Renal cortical epithelial cell (primary cell): ENCODE measurements around the gene PRKCG. TPM values are rescaled to one million over a fixed set of nuclear protein-coding genes. Genes with fewer than 3 reads are reported as not detected.

ENCODE experiments used
- DNase-seq: peaks from one replicate; pipeline ENCODE4 v3.0.0-alpha.2; 2011; ENCODE audit warnings: low read depth
- total RNA-seq: library from RNA; depleted of rRNA; stranded (reverse); fragments of >200 nt; gene quantifications from 2 replicates; pipeline ENCODE4 v1.2.3, GENCODE V29; 2014

PRKCG gene
- total RNA-seq, 1 donor from 2014 or later, result 0.15 TPM

DNA sequence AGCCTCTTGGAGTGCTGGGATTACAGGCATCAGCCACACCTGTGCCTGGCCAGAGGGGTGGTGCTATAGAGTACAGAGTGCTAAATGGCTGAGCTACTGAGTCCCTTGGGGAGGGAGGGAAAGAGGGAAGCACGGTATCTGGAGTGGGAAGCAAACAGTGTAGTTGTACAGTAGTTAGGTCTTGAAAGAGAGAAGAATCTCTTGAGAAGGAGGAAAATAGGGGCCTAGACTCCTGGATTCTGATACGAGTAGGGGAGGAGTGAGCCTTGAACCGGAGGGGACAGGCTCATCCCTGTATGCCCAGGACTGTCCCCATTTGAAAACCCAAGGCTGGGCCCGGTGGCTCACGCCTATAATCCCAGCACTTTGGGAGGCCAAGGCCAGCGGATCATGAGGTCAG, 9.2 kb upstream of the PRKCG start:
- no peak for DNase-seq

DNA sequence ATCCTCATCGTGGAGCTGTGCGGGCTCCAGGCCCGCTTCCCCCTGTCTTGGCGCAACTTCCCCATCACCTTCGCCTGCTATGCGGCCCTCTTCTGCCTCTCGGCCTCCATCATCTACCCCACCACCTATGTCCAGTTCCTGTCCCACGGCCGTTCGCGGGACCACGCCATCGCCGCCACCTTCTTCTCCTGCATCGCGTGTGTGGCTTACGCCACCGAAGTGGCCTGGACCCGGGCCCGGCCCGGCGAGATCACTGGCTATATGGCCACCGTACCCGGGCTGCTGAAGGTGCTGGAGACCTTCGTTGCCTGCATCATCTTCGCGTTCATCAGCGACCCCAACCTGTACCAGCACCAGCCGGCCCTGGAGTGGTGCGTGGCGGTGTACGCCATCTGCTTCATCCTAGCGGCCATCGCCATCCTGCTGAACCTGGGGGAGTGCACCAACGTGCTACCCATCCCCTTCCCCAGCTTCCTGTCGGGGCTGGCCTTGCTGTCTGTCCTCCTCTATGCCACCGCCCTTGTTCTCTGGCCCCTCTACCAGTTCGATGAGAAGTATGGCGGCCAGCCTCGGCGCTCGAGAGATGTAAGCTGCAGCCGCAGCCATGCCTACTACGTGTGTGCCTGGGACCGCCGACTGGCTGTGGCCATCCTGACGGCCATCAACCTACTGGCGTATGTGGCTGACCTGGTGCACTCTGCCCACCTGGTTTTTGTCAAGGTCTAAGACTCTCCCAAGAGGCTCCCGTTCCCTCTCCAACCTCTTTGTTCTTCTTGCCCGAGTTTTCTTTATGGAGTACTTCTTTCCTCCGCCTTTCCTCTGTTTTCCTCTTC, 8.0 kb upstream of the PRKCG start:
- no peak for DNase-seq

DNA sequence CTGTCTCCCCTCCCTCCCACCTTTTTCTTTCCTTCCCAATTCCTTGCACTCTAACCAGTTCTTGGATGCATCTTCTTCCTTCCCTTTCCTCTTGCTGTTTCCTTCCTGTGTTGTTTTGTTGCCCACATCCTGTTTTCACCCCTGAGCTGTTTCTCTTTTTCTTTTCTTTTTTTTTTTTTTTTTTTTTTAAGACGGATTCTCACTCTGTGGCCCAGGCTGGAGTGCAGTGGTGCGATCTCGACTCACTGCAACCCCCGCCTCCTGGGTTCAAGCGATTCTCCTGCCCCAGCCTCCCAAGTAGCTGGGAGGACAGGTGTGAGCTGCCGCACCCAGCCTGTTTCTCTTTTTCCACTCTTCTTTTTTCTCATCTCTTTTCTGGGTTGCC, 7.4 kb upstream of the PRKCG start:
- DNase-seq, result no peak

DNA sequence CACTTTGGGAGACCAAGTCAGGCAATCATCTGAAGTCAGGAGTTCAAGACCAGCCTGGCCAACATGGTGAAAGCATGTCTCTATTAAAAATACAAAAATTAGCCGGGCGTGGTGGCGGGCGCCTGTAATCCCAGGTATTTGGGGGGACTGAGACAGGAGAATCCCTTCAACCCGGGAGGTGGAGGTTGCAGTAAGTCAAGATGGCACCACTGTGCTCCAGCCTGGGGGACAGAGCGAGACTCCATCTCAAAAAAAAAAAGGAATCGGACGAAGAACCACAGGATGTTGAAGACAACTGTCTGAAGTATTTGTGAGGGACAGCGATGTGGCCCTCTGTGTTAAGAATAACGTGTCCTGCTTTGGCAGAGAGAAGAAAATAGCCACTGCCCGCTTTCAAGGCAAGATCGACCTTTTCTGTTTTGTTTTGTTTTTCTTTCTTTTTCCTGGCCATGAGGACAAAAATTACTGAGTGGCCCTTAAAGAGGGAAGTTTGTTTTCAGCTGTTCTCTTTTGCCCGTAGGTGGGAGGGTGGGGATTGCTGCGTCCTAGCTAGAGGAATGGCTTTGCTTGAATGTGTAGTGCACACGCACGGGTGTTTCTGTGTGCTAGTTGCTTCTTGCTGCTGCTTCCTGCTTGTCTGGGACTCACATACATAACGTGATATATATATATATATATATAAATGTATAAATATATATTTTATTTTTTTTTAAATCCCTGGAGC, 6.2 kb upstream of the PRKCG start:
- DNase-seq, result no peak

DNA sequence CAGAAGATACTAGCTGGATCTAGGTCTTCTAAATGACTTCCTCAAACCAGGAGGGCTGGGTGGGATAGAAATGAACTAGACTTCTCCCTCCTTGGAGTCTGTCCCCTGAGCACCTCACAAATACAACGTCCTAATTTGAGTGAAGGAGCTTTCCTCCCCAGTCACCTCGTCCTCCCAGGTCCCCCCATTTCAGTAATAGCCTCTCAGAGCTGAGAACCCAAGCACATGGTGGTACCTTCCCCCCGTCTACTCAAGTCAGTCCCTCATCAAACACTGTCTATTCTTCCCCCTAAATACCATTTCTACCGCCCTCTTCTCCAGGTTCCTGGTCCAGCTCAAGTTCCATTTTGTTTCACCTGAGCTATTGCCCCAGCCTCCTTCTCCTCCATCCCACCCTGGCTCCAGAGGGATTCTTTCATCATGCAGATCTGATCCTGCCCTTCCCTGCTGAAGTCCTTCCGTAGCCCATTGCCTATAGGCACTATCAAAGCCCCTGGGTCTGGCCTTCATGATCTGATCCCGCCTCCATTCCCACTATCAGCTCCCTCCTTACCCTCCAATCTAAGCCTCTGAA, 5.3 kb upstream of the PRKCG start:
- no peak for DNase-seq

DNA sequence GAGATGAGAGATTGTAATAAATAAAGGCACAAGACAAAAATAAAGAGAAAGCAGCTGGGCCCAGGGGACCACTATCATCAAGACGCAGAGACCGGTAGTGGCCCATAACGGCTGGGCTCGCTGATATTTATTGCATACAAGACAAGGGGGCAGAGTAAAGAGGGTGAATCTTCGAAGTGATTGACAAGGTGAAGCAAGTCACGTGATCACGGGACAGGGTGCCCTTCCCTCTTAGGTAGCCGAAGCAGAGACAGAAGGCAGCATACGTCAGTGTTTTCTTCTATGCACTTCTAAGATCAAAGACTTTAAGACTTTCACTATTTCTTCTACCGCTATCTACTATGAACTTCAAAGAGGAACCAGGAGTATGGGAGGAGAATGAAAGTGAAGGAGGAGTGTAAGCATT, 4.6 kb upstream of the PRKCG start:
- no peak for DNase-seq

DNA sequence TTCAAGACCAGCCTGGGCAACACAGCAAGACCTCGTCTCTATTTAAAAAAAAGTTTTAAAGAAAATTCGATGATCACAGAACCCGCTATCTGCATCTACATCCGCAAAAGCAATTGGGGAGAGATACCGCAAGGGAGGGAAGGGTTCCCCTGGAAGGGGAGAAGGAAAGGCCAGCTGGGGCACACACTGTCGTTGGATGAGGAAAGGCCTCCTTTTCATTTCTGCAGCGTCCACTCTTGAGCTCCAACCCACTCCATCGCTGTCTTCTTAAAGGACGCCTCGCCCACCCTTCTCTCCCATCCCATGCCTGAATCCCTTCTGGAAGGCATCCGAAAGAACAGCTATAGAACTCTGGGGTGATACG, 3.2 kb upstream of the PRKCG start:
- no peak for DNase-seq

DNA sequence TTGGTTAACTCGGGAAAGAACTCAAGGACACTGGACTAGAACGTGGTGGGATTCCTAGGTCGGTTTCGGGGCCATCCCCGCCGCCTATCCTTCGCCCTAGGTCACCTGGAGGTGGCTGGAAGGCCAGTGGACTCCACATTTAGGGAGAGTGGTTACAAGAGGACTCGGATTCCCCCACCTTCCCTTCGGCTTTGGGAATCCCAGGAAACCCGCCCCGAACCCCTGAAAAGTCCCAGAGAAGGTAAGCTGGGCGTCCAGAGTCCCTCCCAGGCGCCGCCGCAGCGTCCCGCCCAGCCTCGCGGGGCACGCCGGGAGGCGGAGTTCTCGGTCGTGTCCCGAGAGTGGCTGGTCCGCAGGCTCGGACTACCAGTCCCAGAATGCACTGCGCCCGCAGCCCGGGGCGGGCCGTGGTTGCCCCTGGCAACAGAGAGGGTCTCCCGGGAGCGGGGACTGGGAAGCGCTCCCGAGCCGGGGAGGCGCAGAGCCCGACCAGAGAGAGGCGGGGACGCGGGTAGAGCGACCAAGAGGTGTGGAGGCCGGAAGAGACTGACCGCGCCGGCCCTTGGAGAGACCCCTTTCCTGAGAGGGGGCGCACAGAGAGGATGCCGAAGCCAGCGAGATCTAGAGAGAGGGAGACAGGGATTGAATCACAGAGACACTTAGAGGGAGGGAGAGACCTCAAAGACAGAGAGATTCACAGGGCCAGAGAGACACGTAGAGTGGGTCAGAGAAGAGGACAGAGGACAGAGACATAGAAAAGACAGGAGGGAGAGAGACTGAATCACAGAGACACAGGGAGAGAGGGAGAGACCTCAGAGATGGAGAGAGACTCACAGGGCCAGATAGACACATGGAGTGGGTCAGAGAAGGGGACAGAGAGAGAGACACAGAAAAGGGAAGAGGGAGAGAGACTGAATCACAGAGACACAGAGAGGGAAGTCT, 2.6 kb upstream of the PRKCG start:
- peak; percentile 56 for DNase-seq

DNA sequence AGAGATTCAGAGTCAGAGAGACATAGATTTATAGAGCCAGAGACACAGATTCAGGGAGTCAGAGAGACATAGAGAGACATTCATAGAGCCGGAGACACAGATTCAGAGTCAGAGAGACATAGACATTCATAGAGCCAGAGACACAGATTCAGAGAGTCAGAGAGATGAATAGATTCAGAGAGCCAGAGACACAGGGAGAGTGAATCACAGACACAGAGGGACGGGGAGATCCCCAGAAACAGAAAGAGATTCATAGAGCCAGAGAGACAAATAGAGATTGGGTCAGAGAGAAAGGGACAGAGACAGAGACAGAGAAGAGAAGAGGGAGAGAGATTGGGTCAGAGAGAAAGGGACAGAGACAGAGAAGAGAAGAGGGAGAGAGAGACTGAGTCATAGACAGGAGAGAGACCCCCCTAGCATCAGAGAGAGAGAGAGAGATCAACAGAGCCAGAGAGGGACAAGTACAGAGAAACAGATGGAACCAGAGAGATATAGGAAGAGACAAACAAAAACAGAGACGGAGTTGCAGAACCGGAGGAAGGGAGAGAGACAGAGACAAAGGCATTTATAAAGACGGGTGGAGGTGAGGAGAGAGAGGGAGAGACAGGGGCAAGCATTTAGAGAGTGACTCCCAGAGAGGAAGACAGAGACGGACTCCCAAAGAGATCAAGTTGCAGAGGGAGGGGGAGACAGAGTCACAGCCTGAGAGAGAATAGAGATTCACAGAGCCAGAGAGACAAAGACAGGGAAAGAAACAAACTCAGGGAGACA, 1.1 kb upstream of the PRKCG start:
- DNase-seq, result no peak

DNA sequence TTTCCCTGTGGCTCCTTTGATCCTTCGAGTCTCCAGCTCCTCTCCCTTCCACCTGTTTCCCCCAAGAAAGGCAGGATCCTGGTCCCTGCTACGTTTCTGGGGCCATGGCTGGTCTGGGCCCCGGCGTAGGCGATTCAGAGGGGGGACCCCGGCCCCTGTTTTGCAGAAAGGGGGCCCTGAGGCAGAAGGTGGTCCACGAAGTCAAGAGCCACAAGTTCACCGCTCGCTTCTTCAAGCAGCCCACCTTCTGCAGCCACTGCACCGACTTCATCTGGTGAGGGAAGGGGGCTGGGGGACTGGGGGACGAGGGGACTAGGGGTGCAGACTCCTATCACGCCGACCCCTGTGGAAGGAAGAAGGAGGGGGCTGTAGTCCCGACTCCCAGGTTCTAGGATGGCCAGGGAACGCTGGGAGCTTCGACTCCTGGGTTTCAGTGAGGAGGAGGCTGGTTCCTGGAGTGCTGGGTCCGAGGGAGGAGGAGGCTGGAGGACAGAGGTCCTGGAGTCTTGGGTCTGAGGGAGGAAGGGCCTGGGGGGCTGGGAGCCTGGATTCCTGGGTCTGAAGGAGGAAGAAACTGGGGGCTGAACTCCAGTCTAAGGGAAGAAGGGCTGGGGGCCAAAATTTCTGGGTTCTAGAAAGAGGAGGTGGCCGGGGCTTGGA, 524 bp downstream of the PRKCG start:
- DNase-seq, result no peak

DNA sequence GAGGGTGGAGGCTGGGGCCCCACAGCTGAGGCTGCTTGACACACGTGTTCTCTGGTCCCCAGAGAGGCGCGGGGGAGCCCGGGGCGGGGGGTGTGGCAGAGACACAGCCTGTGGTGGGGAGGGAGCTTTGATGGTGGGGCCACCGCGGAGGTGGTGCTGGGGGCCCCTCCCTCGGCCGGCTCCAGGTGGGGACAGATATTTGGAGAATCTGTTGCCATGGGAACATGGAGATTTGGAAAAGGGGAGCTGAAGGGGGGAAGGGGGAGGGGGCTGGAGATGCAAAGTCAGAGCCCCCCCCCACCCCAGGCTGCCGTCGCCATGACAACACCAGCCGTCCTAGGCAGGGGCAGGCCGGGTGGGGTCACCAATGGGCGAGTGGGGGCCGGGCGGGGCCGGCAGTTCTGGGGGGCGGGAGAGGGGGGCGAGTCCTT, 1.2 kb downstream of the PRKCG start:
- DNase-seq, result no peak

DNA sequence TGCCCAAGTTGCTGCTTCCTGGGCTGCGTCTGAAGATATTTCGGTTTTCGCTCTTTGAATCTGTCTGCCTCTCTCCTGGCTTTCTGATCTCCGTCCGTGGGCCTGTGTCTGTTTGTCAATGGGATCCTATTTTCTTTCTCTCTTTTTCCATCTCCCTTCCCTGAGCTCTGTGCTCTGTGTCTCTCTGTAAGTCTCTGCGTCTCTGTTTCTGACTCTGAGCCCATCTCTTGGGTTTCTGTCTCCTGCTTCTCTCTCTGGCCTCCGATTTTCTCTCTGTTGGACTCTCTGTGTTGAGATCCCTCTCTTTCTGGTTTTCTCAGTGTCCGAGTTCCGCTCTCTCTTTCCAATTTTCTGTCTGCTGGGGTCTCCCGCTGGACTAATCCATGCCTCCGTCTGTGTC, 1.7 kb downstream of the PRKCG start:
- DNase-seq, result no peak

DNA sequence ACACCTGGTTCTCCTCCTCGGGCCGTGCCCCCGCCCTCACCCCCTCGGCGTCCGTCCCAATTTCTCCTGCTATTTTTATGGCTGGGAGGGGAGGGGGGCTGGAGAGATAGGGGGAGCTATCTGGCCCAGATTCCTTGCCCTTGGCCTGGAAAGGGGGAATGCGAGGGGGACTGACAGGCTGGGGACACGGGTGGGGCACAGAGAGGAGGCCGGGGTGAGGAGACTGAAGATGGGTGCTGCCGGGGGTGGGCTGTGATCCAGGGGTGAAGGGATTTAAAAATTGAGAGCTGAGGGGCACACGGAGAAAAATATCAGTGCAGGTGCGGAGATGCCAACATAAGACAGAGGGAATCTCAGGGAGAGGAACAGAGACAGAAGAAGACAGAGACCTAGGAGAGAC, 2.3 kb downstream of the PRKCG start:
- no peak for DNase-seq

DNA sequence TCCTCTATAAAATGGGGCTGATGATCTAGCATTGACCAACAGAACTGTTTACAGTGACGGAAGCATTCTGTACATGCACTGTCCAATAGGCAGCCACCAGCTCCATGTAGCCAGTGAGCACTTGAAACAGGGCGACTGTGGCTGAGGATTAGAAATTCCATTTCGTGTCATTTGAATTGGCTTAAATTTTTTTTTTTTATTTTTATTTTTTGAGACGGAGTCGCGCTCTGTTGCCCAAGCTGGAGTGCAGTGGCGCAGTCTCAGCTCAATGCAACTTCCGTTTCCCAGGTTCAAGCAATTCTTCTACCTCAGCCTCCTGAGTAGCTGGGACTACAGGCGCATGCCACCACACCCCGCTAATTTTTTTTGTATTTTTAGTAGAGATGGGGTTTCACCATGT, 3.0 kb downstream of the PRKCG start:
- DNase-seq, result no peak

DNA sequence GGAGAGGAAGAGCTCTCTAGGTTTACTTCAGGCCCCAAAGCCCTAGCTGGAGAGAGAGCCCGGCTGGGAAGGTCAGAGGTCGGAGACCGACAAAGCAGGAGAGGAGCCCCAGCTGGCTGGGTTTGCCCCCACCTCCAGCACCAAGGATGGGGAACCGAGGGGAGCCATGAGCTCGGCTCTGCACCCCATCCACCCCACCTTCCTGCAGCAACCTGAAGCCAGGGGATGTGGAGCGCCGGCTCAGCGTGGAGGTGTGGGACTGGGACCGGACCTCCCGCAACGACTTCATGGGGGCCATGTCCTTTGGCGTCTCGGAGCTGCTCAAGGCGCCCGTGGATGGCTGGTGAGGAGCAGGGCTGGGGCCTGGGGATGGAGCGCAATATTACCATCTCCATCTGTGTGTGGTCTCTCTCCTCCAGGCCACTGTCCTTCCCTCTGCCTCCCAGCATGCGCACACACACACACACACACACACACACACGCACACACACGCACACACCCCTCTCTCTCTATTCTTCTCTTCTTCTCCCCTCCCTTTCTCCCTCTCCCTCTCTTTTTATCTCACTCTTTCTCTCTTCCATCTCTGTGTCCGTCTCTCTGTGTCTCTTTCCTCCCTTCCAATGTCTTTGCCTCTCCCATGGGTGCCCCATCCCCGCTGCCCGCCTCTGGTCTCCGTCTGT, 10.4 kb downstream of the PRKCG start:
- no peak for DNase-seq

DNA sequence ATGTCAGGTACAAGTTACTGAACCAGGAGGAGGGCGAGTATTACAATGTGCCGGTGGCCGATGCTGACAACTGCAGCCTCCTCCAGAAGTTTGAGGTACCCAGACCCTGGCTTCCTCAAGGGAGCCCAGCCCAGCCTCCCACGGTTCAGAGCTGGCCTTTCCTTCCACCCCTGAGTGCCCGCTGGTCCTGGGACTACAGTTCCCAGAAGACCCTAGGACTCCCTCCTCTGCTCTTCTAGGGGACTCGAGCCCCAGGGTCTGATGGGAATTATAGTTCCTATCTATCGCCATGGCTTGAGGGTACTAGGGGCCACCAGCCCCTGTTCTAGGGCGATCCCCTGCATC, 11.0 kb downstream of the PRKCG start:
- no peak for DNase-seq

DNA sequence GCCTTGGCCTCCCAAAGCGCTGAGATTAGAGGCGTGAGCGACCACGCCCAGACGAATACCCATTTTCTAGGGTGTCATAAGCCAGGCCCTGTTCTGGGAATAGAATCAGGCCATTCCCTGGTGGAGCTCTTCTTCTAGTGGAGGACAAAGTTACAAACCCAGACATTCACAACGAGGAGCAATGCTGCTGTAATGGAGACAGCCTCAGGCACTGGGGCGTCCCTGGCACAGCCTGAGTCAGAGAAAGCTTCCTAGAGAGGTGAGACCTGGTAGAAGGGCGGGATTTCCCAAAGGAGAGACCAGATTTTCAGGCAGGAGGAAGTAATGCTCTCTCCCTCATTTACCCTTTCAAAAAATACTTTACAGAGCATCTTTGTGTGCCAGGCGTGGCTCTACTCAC, 12.7 kb downstream of the PRKCG start:
- no peak for DNase-seq

DNA sequence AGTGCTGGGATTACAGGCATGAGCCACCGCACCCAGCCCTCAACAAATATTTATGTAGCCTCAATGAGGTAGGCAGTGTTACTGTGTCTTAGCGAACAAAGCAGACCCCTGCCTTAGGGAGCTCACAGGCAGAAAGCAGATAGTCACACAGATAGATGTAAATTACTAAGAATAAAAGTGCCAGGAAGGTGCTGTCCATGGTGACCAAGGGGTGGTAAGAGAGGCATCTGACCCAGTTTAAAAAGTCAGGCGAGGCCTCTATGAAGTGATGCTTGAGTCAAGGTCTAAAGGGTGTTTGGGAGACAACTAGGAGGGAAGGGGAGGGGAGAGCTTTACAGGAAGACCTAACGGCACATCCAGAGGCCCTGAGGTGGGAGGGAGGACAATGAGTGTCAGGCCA, 14.7 kb downstream of the PRKCG start:
- DNase-seq, result no peak

DNA sequence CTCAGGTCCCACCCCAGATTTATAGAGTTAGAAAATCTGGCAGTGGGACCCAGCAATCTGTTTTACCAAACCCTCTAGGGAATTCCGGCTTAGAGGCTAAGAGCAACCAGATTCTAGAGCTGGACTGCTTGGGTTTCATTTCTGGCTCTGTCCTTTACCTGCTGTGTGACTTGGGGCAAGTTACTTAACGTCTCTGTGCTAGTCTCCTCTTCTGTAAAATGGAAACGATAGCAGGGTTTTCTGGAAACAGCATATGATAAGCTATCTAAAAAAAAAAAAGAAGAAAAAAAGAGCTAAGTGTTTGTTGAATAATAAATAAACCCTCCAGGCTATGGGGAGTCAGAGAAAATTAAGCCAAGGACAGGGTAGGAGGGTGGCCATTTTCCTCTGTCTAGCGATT, 15.5 kb downstream of the PRKCG start:
- no peak for DNase-seq

DNA sequence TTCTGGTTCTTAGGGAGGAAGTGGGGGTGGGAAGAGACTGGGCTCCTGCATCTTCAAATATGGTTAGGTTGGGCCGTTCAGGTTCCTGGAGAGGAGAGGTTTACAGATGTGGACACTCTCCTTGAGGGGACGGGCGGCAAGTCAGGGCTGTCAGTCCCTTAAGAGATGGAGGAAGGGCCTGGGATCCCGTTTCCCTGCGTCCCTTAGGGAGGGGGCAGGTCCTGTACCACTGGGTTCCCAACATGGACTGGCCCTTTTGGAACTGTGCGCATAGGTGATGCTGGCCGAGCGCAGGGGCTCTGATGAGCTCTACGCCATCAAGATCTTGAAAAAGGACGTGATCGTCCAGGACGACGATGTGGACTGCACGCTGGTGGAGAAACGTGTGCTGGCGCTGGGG, 16.2 kb downstream of the PRKCG start:
- DNase-seq, result no peak
